Gastroesophageal sphincter (tissue), 3 donors: ENCODE measurements around the gene MPP4.
A peak's percentile ranks its signal among the peaks of the same experiment; 100 is the strongest.

Experiments
- CTCF ChIP-seq, 4 experiments: fragments of 200-600 bp in 2 of 4; fragments of 450-650 bp in 2 of 4; sonication (generic) in 1 of 4; IDR thresholded peaks; one replicate each; pipeline ENCODE4 v1.5.1; 2017 to 2019; ENCODE audit warnings: antibody characterized with exemption in 4 of 4, mild to moderate bottlenecking in 2 of 4, moderate library complexity in 2 of 4
- POLR2AphosphoS5 ChIP-seq: sonication (generic); formaldehyde crosslinking; IDR thresholded peaks from one replicate; pipeline ENCODE4 v1.6.1; 2017; ENCODE audit warnings: antibody characterized with exemption

- TF ChIP-seq POLR2AphosphoS5 (peak; percentile 18), CTCF (IDR thresholded peaks at IDR 0.05) (no peak)
Observed at GRCh38 chr2:201644001-201644400, 54.4 kb downstream of the MPP4 start.
